Gastroesophageal sphincter (tissue), 3 donors: ENCODE data around the gene SLC17A3.

ENCODE experiments used
- CTCF ChIP-seq, 4 experiments: fragments of 200-600 bp in 2 of 4; fragments of 450-650 bp in 2 of 4; sonication (generic) in 1 of 4; IDR thresholded peaks; one replicate each; pipeline ENCODE4 v1.5.1; 2017 to 2019; ENCODE audit warnings: antibody characterized with exemption in 4 of 4, mild to moderate bottlenecking in 2 of 4, moderate library complexity in 2 of 4
- POLR2A ChIP-seq, 2 donors: fragments of 450-650 bp; IDR thresholded peaks; one replicate each; pipeline ENCODE4 v1.6.1; 2017; ENCODE audit warnings: antibody characterized with exemption in 2 of 2, mild to moderate bottlenecking in 2 of 2, moderate library complexity in 1 of 2

GRCh38 chr6:25804804-25805203 lies 69.2 kb downstream of the SLC17A3 start:
- no peak for TF ChIP-seq CTCF (IDR thresholded peaks at IDR 0.05)
- no peak for TF ChIP-seq POLR2A (IDR thresholded peaks at IDR 0.05)
